Stimulated activated CD8-positive, alpha-beta memory T cell treated with anti-CD3 and anti-CD28 coated beads, Interleukin-7, amount 100 ng/mL, for 48 hours (primary cell): ENCODE results near the gene PRR29.
"Not testable (repeated sequence)": the region's sequence is repeated elsewhere in the genome, so short reads cannot be mapped to it uniquely, and the experiment has no call there.

Experiments
- DNase-seq, 2 donors: peaks; one replicate each; pipeline ENCODE4 v3.0.0-alpha.2; 2020; ENCODE audit warnings: low read depth in 1 of 2; ENCODE audit errors: extremely low read depth in 1 of 2

Gene PRR29

DNA sequence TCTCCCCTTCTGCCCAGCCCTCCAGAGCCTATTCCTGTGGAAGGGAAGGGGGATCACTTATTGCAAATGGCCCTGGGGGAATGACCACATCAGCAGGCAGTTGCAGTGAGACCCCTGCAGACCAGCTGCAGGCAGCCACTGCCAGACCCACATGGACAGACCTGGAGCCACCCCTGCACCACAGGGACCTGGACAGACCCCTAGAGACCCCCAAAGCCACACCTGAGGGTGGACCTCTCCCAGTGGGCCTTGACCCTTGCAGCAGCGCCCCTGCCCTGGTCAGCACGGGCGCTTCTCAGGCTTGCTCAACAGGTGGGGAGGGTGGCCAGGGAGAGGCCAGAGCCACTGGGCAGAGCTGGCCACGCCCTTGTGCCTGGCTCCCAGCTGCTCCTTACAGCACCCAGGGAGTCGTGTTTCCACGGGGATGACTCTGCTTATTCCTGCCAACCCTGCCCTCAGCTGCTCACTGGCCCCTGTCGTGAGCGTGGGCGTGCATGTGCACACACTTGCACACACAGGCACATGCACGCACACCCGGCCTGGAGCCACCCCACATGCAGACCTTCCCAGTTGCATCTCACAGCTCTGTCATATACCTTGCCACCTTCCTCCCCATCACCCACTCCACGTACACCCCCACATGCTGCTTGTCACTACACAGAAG, 24.1 kb upstream of the PRR29 start:
- no peak for DNase-seq

- DNase-seq, result no peak
These were observed 23.5 kb upstream of the PRR29 start for GRCh38 chr17:63974594-63975192.

- DNase-seq, result no peak
These were observed 22.5 kb upstream of the PRR29 start for GRCh38 chr17:63975541-63976092.

DNA sequence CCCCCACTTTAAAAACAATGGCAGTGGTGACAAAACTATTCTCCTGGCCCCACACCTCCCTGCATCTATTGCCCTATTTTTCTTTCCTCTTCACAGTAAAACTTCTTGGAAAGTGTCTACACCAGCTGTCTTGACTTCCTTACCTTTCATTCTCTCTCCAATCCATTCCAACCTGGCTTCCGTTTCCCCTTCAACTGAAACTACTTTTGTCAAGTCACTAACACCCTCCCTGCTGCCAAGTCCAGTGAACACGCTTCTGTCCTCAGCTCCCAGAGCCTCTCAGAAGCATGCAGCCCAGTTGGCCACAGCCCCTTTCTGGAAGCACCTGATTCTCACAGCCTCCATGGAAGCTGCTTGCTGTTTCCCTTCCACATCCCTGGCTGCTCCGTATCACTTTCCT, 21.4 kb upstream of the PRR29 start:
- no peak for DNase-seq

DNA sequence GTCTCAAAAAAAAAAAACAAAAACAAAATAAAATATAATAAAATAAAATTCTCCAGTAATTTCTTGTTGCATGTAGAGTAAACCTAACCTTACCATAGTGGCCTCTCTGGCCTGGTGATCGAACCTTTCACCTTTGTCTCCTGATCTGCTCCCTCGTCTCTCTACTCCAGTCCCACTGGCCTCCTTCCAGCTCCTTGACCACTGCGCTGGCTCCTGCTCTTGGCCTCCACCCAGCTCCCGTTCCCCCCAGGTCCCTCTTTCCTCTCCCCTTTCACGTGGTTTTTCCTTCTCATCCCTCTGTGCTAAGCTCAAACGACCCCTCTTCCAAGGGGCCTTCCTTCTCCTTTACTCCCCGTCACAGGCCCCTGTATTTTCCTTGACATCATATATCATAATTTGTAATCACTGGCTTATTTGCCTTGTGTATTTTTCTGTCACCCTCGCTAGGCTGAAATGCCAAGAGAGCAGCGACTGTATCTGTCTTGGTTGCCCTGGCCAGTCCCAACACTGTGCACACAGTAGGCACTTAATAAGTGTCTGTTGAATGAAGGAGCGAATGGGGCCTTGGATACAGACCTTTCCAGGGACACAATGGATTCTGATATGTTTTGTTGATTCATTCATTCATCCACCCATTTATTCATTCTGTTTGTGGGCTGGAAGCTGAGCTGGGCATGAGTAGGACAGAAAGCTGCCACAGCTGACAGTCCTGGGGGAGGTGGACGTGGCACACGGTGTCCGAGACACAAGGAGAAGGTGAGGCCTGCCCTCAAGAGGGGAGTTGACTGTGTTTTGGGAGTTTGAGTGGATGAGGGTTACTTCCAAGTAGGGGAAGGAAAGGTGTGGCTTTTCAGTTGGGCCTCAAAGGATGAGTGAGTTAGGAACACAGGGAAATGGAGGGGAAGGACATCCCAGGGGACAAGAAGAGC, 19.6 kb upstream of the PRR29 start:
- DNase-seq, result no peak

GRCh38 chr17:63982641-63983040, 15.5 kb upstream of the PRR29 start:
- not testable (repeated sequence) for DNase-seq

- DNase-seq, result no peak
These were observed 14.8 kb upstream of the PRR29 start for GRCh38 chr17:63983320-63983719.

DNA sequence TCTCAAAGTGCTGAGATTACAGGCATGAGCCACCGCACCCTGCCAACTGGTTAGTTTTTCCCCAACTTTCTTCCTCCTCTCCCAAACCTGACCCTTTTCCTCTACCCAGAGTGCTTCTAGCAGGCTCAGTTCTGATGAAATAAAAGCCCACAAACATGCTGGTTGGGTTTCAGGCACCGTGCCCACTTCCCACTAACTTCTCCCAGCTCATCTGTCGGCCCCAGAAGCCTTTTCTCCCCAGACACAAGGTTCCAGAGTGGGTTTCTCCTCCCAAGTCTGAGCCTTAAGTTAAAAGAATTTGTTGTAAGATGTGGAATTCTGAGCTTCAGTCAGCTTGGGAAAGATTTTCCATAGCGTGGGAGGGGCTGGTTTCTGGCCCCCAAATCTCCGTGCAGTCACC, 13.9 kb upstream of the PRR29 start:
- DNase-seq, result no peak

DNA sequence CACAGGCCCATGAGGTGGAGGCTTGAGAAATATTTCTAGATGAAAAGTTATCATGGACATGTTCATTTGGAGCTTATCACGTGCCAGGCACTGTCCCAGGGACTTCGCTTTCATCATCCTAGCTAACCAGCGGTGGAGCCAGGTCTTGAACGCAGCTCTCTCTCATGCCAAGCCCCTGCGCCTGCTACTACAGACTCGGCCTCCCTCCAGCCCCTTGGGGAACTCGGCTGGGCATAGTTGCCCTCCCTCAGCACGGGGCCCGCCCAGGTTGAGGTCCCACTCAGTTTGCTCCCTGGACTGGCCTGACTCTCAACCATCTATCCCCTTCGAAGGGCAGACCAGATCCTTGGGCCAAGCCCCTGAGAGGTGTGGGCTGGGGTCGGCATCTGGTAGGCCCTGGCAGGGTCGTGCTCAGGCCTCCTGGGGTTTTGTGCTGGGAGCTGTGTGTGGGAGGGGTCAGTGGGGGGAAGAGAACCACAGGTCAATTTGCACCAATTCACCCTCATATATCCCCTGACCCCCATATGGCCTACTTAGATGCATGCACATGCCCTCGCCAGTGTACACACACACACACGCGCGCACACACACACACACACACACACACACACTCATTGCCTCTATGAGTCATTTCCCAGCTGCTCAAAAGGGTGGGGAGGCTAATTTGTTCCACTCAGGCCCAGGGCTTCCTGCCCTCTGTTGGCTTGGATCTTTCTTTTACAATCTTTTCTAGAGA, 13.3 kb upstream of the PRR29 start:
- DNase-seq, result peak in 1 of 2 donors; percentile 46

- no peak for DNase-seq
These were observed 12.6 kb upstream of the PRR29 start for GRCh38 chr17:63985387-63986140.

DNA sequence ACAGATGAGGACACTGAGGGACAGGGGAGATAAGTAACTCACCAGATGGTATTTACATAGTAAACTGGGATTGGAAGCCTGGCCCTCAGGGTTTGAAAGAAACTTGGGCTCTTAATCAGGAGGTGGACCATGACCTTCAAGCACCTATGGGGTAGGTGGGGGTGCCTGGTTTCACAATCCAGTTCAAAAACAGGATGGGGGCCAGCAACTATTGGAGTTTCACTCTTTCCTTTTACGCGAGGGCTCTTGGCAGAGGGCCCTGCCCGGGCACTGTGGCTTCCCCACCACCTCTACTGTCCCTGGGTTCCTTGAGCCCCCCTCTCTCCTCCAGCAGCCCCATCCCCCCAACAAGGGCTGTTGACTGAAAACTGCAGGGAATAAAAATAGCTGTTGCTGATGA, 11.3 kb upstream of the PRR29 start:
- DNase-seq, result no peak

DNA sequence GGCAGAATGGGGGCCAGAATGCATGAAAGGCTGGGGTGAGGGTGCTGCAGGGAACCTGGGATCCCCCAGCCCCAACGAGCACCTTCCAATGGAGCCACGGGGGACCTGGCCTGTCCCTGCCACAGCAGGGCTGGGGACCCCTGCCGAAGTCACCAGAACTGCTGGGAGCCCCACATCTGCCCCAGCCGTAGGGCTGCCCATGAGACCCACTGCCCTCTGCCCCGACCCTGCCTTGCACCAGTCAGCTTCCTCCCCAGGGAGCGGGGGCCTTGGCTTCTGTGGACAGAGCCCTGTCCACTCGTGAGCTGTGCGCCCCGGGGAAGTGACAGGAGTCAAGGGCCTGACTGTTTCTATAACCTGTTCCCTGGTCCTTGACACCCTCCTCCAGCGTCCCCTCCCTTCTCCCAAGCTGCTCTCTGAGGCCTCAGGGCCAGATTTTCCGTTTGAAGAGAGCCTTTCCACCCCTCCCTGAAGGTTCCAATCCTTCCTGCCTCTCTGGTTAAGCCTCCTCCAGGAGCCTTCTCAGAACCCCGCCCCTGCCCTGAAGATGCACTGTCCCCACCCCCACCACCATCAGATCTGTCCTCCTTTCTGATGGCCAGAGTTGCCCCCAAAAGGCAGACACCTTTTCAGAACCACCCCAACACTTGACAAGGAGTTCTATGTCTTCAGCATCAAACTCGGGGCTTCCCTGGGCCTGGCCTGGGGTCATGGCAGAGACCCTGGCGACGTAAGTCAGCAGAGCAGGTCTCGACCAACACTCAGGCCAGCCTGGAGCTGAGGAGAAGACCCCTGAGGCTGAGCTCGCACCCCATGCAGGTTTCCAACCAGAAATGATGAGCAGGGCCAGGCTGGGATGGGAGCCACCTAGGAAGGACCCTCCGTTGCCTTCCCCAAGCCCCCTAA, 10.7 kb upstream of the PRR29 start:
- no peak for DNase-seq

DNA sequence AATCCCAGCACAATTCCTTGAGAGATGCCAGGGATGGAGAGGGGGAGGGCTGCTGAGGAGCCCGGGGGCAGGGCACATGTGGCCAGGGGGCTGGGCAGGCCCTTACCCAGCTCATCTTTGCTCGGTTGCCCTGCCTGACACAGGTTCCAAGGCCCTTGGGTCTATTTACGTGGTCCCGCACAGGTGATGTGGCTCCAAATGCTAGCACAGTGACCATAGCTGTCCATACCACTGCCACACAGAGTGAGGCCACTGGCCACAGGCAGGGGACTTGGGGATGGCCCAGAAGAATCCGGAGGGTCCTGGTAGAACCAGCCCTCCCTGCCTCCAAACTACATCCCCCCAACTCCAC, 10.0 kb upstream of the PRR29 start:
- no peak for DNase-seq

DNA sequence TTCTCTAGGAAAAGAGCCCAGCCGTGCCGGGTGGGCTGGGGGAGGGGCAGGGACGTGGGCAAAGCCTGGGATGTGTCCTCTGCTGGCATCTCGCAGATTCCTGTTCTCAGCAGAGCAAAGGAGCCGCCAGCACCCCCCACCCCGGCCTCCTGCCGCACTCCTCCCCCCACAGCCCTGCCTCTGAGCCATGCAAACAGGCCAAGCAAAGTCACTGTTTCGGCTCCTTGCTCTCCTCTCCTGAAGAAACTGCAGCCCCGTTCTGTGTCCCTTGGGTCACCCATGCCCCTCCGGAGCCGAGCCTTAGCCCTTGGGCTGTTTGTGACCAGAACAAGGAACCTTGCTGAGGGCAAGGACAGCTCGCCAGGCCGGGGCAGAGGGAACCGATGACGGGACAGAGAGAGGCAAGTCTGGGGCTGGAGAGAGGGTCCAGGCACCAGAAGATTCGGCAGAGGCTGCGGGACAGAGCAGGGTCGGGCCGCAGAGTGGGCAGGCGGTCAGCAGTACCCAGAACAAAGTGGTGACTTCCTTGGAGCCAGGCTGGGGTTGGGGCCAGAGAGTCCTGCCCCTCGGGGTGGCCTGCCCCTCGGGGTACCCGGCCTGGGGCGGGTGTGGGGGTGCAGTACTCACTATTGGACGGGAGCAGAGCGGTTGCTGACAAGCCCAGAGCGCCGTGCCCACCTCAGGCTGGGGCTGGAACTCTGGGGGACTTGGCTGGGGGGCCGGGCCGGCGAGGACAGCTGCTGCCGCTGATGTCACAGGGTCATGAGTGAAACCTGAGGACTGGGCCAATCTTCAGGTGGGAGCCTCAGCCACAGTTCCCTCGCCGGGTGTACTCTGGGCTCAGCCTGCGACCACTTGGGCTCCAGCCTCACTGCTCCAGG, 9.2 kb upstream of the PRR29 start:
- DNase-seq, result no peak

- no peak for DNase-seq
These were observed 8.4 kb upstream of the PRR29 start for GRCh38 chr17:63989622-63990345.

DNA sequence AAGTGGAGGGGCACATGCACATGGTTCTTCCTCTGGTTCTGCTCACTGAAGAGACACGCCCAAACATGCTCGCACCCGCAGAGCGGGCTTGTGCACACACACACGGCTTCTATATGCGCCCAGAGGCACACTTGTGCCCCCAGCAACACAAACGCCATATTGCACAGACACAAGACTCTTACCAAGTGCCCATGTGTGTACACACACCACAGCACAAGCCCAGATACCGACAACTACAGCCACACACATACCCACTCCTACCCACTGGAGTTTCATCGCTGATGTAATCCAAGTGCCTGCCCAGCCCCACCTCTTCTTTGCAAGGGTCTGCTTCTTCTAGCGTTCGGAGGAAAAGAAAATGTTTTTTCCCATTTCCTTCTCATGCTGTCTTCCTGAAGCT, 6.5 kb upstream of the PRR29 start:
- no peak for DNase-seq

DNA sequence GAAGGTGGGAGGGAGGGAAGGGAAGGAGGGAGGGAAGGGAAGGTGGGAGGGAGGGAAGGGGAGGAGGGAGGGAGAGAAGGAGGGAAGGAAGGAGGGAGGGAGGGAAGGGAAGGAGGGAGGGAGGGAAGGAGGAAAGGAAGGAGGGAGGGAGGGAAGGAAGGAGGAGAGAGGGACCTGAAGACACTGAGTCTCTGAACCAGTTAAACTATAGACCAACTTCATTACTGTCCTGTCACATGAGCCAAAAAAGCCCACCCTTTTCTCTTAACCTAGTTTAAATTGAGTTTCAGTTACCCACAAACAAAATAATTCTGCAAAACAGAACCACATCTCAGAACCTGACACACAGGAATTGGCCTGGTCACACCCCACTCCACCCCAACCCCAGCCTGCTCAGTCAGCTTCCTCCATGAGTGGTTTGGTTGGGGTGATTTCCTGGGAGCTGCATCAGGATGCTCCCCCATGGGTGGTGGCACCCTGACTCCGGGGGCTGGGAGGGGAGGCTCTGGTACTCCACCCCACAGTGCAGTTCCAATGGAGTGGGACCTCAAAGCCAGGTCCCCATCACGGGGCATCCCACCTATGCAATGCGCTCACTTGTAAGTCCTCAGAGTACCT, 4.7 kb upstream of the PRR29 start:
- DNase-seq, result no peak
